Measurements from ENCODE around the gene MAST4.

MAST4 gene

GRCh38 chr5:66848749-66849641 is 252.8 kb downstream of the MAST4 start:
- Histone ChIP-seq H3K9ac (ENCODE audit: low read length) (no peak overlapping the region), H3K36me3 (ENCODE audit: control insufficient read depth, insufficient read depth, low read length) (no peaks in the 10 kb centered on the region), H3K4me1 (ENCODE audit: control insufficient read depth, insufficient read depth, low read length) (peaks cover 4% of the 10 kb centered on the region), H3K4me3 (ENCODE audit: low read depth, low read length) (no peak overlapping the region), H3K27ac (ENCODE audit: low read depth, low read length) (no peak overlapping the region), H3K9me3 (ENCODE audit: control insufficient read depth, insufficient read depth, low read depth, low read length) (no peaks in the 10 kb centered on the region), H3K27me3 (ENCODE audit: control insufficient read depth, insufficient read depth, low read length) (no peaks in the 10 kb centered on the region)

GRCh38 chr5:66849803-66850202 is 253.6 kb downstream of the MAST4 start:
- Histone ChIP-seq H3K9me3 (ENCODE audit: control insufficient read depth, insufficient read depth, low read depth, low read length) (no peaks in the 10 kb centered on the region), H3K9ac (ENCODE audit: low read length) (no peak overlapping the region), H3K27me3 (ENCODE audit: control insufficient read depth, insufficient read depth, low read length) (no peaks in the 10 kb centered on the region), H3K4me1 (ENCODE audit: control insufficient read depth, insufficient read depth, low read length) (no peaks in the 10 kb centered on the region; the same call in none of the 2 replicates), H3K27ac (ENCODE audit: low read depth, low read length) (no peak overlapping the region), H3K36me3 (ENCODE audit: control insufficient read depth, insufficient read depth, low read length) (no peaks in the 10 kb centered on the region), H3K4me3 (ENCODE audit: low read depth, low read length) (no peak overlapping the region)

GRCh38 chr5:66850354-66851075 is 254.3 kb downstream of the MAST4 start:
- Histone ChIP-seq H3K4me1 (ENCODE audit: control insufficient read depth, insufficient read depth, low read length) (no peaks in the 10 kb centered on the region; the same call in none of the 2 replicates), H3K4me3 (ENCODE audit: low read depth, low read length) (no peak overlapping the region)

GRCh38 chr5:66851306-66851705 is 255.1 kb downstream of the MAST4 start:
- no peaks in the 10 kb centered on the region for H3K27me3 ChIP-seq (ENCODE audit: control insufficient read depth, insufficient read depth, low read length)
- no peak overlapping the region for H3K4me3 ChIP-seq (ENCODE audit: low read depth, low read length)
- H3K36me3 ChIP-seq (ENCODE audit: control insufficient read depth, insufficient read depth, low read length) = no peaks in the 10 kb centered on the region
- no peak overlapping the region for H3K9ac ChIP-seq (ENCODE audit: low read length)
- no peak overlapping the region for H3K27ac ChIP-seq (ENCODE audit: low read depth, low read length)
- H3K4me1 ChIP-seq (ENCODE audit: control insufficient read depth, insufficient read depth, low read length) = no peaks in the 10 kb centered on the region; the same call in none of the 2 replicates
- no peaks in the 10 kb centered on the region for H3K9me3 ChIP-seq (ENCODE audit: control insufficient read depth, insufficient read depth, low read depth, low read length)

More at GRCh38 chr5:66850354-66851075, 254.3 kb downstream of the MAST4 start:
- Histone ChIP-seq H3K9me3 (ENCODE audit: control insufficient read depth, insufficient read depth, low read depth, low read length) (no peaks in the 10 kb centered on the region), H3K27ac (ENCODE audit: low read depth, low read length) (no peak overlapping the region), H3K9ac (ENCODE audit: low read length) (no peak overlapping the region), H3K36me3 (ENCODE audit: control insufficient read depth, insufficient read depth, low read length) (no peaks in the 10 kb centered on the region), H3K27me3 (ENCODE audit: control insufficient read depth, insufficient read depth, low read length) (no peaks in the 10 kb centered on the region)

- Histone ChIP-seq H3K4me3 (ENCODE audit: low read depth, low read length) (no peak overlapping the region), H3K27ac (ENCODE audit: low read depth, low read length) (no peak overlapping the region), H3K36me3 (ENCODE audit: control insufficient read depth, insufficient read depth, low read length) (no peaks in the 10 kb centered on the region), H3K9ac (ENCODE audit: low read length) (no peak overlapping the region), H3K4me1 (ENCODE audit: control insufficient read depth, insufficient read depth, low read length) (no peaks in the 10 kb centered on the region; the same call in none of the 2 replicates), H3K27me3 (ENCODE audit: control insufficient read depth, insufficient read depth, low read length) (no peaks in the 10 kb centered on the region), H3K9me3 (ENCODE audit: control insufficient read depth, insufficient read depth, low read depth, low read length) (no peaks in the 10 kb centered on the region)
These were observed 258.2 kb downstream of the MAST4 start for GRCh38 chr5:66854416-66854815.

- no peak overlapping the region for H3K9ac ChIP-seq (ENCODE audit: low read length)
- no peaks in the 10 kb centered on the region for H3K36me3 ChIP-seq (ENCODE audit: control insufficient read depth, insufficient read depth, low read length)
- no peak overlapping the region for H3K4me3 ChIP-seq (ENCODE audit: low read depth, low read length)
- H3K27me3 ChIP-seq (ENCODE audit: control insufficient read depth, insufficient read depth, low read length) = no peaks in the 10 kb centered on the region
- H3K4me1 ChIP-seq (ENCODE audit: control insufficient read depth, insufficient read depth, low read length) = no peaks in the 10 kb centered on the region
- H3K27ac ChIP-seq (ENCODE audit: low read depth, low read length) = no peak overlapping the region
- no peaks in the 10 kb centered on the region for H3K9me3 ChIP-seq (ENCODE audit: control insufficient read depth, insufficient read depth, low read depth, low read length)
These were observed 260.0 kb downstream of the MAST4 start for GRCh38 chr5:66856041-66856805.

GRCh38 chr5:66859526-66859925 is 263.3 kb downstream of the MAST4 start:
- Histone ChIP-seq H3K9me3 (ENCODE audit: control insufficient read depth, insufficient read depth, low read depth, low read length) (no peaks in the 10 kb centered on the region), H3K9ac (ENCODE audit: low read length) (no peak overlapping the region), H3K4me1 (ENCODE audit: control insufficient read depth, insufficient read depth, low read length) (peaks cover 13% of the 10 kb centered on the region), H3K27ac (ENCODE audit: low read depth, low read length) (no peak overlapping the region), H3K27me3 (ENCODE audit: control insufficient read depth, insufficient read depth, low read length) (no peaks in the 10 kb centered on the region), H3K4me3 (ENCODE audit: low read depth, low read length) (no peak overlapping the region), H3K36me3 (ENCODE audit: control insufficient read depth, insufficient read depth, low read length) (no peaks in the 10 kb centered on the region)

- no peak overlapping the region for H3K4me3 ChIP-seq (ENCODE audit: low read depth, low read length)
- H3K27ac ChIP-seq (ENCODE audit: low read depth, low read length) = no peak overlapping the region
These were observed 264.2 kb downstream of the MAST4 start for GRCh38 chr5:66860199-66860975.

GRCh38 chr5:66861402-66861801 is 265.2 kb downstream of the MAST4 start:
- Histone ChIP-seq H3K9ac (ENCODE audit: low read length) (no peak overlapping the region), H3K9me3 (ENCODE audit: control insufficient read depth, insufficient read depth, low read depth, low read length) (no peaks in the 10 kb centered on the region), H3K27ac (ENCODE audit: low read depth, low read length) (no peak overlapping the region), H3K36me3 (ENCODE audit: control insufficient read depth, insufficient read depth, low read length) (no peaks in the 10 kb centered on the region), H3K4me1 (ENCODE audit: control insufficient read depth, insufficient read depth, low read length) (peaks cover 13% of the 10 kb centered on the region), H3K27me3 (ENCODE audit: control insufficient read depth, insufficient read depth, low read length) (no peaks in the 10 kb centered on the region), H3K4me3 (ENCODE audit: low read depth, low read length) (no peak overlapping the region)

More at GRCh38 chr5:66860199-66860975, 264.2 kb downstream of the MAST4 start:
- Histone ChIP-seq H3K9ac (ENCODE audit: low read length) (no peak overlapping the region), H3K27me3 (ENCODE audit: control insufficient read depth, insufficient read depth, low read length) (no peaks in the 10 kb centered on the region), H3K9me3 (ENCODE audit: control insufficient read depth, insufficient read depth, low read depth, low read length) (no peaks in the 10 kb centered on the region), H3K36me3 (ENCODE audit: control insufficient read depth, insufficient read depth, low read length) (no peaks in the 10 kb centered on the region), H3K4me1 (ENCODE audit: control insufficient read depth, insufficient read depth, low read length) (peaks cover 13% of the 10 kb centered on the region)

GRCh38 chr5:66862020-66862419 is 265.8 kb downstream of the MAST4 start:
- Histone ChIP-seq H3K4me3 (ENCODE audit: low read depth, low read length) (no peak overlapping the region), H3K9ac (ENCODE audit: low read length) (no peak overlapping the region), H3K4me1 (ENCODE audit: control insufficient read depth, insufficient read depth, low read length) (peaks cover 13% of the 10 kb centered on the region), H3K27me3 (ENCODE audit: control insufficient read depth, insufficient read depth, low read length) (no peaks in the 10 kb centered on the region), H3K27ac (ENCODE audit: low read depth, low read length) (no peak overlapping the region), H3K9me3 (ENCODE audit: control insufficient read depth, insufficient read depth, low read depth, low read length) (no peaks in the 10 kb centered on the region), H3K36me3 (ENCODE audit: control insufficient read depth, insufficient read depth, low read length) (no peaks in the 10 kb centered on the region)

All from HUES6 (cell line).